IMR-90 (cell line): ENCODE results near the gene DYNLRB1.

ENCODE experiments used
- BHLHE40 ChIP-seq: fragments of 150-350 bp; IDR thresholded peaks from 2 replicates; pipeline ENCODE4 v1.6.1; 2016; ENCODE audit warnings: mild to moderate bottlenecking, low read depth, low read length
- CTCF ChIP-seq: conservative IDR thresholded peaks from 2 replicates; pipeline ENCODE4 v1.5.1; 2012; ENCODE audit warnings: mild to moderate bottlenecking, low read depth, low read length, improper control_type of control experiment
- MXI1 ChIP-seq: IDR thresholded peaks from 2 replicates; pipeline ENCODE4 v1.6.1; 2012; ENCODE audit warnings: low read depth, mild to moderate bottlenecking, low read length, moderate library complexity, borderline replicate concordance
- RCOR1 ChIP-seq: IDR thresholded peaks from 2 replicates; pipeline ENCODE4 v1.6.1; 2012; ENCODE audit warnings: mild to moderate bottlenecking, low read length, improper control_type of control experiment; ENCODE audit not compliant: insufficient replicate concordance
- USF2 ChIP-seq: fragments of 150-350 bp; IDR thresholded peaks from 2 replicates; pipeline ENCODE4 v1.6.1; 2017; ENCODE audit warnings: mild to moderate bottlenecking, antibody characterized with exemption, low read length, low read depth

GRCh38 chr20:34560614-34561013 is 44.4 kb downstream of the DYNLRB1 start:
- TF ChIP-seq MXI1 = no peak
- no peak for TF ChIP-seq CTCF
- TF ChIP-seq RCOR1 = no peak
- TF ChIP-seq USF2 = no peak
- no peak for TF ChIP-seq BHLHE40
